Stimulated activated CD4-positive, alpha-beta T cell treated with anti-CD3 and anti-CD28 coated beads, Interleukin-15, amount 100 ng/mL, for 24 hours (primary cell): ENCODE results near the gene IRAK2.

Source experiments
- DNase-seq: peaks from one replicate; pipeline ENCODE4 v3.0.0-alpha.2; 2020

Gene IRAK2

DNA sequence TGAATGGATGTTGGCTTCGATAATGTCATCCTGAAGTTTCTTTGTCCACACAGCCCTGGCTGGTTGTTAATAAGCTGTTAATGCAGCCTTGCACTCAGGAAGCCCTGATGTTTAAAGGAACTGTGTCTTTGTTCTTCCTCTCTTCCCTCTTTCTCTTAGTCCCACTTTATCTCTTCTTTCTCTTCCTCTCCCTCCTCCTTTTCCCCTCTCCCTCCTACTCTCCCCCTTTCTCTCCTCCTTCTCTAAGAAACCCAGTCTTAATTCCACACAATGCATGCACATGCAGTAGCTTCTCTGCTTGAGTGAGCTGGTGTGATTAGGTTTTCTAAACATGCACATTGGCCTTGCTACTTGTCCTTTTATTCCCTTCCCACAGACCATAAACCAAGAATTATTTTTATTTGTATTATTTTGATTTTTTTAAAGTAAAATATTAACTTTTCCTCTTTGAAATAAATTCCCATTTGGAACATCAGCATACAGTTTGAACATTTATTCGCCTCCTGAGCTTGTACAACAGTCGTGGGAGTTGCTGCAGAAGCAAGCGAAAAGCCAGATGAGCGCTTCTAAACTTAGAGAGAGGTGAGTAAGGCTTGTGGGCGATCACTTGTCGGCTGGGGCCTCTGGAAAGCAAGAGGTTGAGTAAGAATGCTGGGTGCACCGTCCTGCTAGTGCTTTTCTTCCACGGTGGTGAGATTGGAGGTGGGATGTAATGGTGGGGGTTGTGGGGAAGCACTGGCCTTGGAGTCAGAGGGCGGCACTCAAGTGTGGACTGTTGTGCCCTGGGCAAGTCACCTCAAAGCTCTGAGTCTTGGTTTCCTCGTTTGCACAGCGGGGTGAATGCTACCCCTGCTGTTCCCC lies 120.8 kb downstream of the IRAK2 start:
- DNase-seq = no peak

- no peak for DNase-seq
These were observed 121.4 kb downstream of the IRAK2 start for GRCh38 chr3:10286133-10286524.

DNA sequence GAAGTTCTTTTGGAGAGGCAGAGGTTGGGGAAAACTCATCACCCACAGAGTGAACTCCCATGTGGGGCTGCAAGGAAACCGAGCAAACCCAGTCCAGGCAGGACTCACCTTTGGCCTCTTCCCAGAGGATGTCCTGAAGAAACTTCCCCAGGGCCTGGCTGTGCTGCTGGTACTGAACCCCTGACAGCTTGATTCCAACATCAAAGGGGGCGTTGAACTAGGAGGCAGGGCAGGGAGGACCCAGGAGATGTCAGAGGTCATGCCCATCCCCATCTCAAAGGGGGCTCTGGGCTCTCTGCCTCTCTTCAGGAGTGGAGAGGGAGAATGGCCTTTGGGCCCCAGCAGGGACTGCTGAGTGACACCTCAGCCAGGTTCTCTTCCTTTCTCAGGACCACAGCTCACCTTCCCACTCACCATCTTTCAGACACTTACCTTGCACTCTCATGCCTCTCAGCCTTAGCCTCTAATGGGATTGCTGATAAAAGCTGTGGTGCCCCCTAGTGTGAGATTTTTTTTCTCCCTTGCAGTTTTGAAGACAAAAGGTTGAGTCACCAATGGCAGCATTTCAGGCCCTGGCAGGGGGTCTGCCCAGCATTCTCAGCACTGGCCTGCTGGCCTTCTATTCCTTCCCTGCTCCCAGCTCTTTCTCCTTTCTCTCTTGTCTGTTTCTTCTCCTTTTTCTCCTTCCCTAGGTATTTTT lies 122.0 kb downstream of the IRAK2 start:
- DNase-seq = no peak

DNA sequence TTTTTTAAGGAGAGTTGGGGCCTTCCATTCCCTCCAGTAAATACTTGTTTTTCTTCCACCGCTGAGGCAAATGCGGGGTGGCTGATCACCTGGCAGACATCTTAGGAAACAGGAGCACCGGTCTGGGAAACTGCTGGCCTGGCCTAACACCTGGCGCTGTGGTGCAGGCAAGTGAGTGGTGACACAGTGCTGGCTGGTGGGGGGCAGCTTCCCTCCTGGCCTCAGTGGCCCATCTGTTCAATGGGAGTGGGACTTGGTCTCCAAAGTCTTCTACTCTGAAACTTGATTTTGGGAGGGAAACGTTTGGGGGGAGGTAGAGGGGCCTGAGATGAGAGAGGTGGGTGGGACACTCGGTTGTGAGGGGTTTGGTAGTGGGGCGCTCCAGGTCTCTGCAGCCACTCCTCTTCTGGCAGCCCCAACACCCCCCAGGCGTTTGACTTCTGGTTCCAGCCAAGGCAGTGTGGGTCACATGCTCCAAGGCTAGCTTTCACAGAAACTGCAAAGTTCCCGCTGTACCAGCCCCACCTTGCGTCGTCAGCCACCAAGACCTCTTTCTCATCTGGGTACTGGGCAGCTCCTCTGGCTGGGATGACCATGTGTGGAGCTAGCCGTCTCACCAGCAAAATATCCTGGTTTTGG lies 123.3 kb downstream of the IRAK2 start:
- no peak for DNase-seq

DNA sequence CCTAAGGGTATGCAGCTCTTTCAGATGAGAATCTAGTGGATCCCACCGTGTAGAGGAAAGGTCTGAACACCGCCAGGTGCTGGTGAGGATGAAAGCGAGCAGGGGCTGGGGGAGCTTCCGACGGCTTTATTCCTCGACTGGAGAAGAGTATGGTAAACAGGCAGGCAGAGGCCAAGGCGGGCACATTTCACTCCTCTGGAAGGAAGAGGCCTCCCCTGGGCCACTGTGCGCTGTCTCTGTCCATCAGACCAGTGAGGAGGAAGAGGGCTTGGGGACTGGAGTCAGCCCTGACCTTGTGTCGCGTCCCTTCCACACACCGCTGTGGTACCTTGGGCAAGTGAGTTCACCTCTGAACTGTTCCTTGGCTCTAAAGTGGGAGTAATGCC lies 123.8 kb downstream of the IRAK2 start:
- no peak for DNase-seq

DNA sequence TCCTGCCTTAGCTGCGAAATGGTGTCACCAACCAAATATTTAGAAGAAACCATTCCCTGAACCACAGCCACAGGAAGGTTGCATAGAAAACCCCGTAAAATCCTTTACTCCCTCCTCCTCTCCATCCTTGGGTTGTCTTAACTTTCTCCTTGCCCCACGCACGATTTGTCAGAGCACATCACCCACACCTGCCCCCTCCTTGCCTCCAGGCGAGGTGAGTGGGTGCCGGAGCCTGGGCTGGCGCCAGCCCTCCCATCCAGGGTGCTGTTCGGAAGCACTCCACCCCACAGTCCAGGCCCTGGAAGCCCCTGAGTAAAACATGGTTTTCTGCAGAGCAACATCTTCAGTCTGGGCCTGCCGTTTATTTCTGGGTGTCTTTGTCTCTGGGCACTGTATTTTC lies 124.4 kb downstream of the IRAK2 start:
- DNase-seq = no peak

DNA sequence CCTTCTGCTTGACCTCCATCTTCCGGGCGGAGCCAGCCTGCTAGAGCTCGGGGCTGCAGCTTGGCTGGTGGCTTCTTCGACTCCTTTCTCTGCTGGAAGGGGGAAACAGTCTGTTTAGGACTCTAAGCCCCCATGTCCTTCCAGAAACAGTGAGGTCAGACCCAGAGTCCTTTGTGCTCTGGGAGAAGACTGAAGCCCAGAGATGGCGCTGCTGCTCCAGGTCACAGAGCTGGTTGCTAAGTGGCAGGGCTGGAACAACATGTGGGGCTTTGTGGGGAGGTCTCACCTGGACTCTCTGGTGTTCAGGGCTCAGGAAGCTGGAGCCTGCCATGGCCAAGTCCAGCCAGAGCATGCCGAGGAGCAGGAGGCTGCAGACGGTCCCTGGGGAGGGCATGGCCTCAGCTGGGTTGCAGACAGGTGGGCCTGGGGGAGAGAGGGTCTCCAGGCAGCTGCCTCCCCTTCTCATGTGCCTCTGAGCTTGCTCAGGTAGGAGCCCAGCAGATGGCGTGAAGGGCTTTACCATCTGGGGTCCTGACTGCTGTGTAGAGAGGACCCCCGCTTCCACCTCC lies 125.2 kb downstream of the IRAK2 start:
- no peak for DNase-seq

DNA sequence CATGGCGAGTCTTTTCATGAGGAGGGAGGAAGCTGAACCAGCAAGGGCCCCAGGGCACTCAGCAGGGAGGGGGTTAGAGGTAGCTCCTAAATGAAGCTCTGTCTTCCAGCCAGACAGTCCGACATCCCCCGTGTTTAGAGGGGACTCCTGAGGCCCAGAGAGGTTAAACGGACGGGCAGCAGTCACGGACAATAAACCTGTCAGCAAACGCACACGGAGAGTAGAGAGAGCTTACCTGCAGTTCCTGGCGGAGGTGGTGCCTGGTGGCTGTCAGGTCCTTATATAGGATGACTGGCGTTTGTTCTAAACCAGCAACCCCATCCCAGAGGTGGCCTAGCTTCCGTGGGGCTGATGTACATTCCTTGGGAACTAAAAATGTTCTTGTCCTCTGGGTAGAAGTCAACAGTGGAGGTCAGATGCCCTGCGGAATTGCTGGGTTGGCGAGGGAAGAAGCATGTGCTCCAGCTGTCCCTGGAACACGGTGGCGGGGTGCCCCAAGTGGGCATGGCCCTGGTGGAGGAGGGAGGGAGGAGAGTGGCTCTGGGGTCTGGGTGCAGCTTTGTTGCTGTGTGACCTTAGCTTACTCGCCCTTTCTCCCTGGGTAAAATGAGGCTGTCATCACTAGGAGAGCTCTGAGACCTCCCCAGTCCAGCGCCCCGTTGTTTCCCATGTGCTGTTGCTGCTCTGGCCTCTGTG lies 125.9 kb downstream of the IRAK2 start:
- no peak for DNase-seq

DNA sequence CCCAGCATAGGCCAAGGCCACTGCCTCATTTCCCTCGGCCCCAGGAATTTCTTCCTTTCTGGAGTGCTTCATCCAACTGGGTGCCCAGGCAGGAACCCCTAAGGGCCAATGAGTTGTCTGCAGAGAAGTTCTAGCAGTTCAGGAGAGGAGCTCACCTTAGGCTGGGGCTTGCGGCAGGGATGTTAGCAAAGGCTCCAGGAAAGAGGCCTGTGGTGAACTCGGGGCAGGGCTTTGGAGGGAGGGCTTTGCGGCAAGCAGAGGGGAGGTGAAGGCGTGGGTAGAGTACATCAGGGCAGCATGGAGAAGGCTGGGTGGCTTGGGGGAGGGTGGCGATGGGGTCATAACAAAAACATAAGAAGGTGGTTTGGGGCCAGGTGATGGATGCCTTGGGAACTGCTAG lies 126.9 kb downstream of the IRAK2 start:
- DNase-seq = no peak

GRCh38 chr3:10292505-10293419 lies 128.0 kb downstream of the IRAK2 start, which contains the start of gene GHRL:
Gene GHRL (minus strand): TSS chr3:10292947. CDS start chr3:10290180, 2,767 bp downstream.
- no peak for DNase-seq
